ENCODE measurements around the gene OR4C16.

OR4C16 gene

DNA sequence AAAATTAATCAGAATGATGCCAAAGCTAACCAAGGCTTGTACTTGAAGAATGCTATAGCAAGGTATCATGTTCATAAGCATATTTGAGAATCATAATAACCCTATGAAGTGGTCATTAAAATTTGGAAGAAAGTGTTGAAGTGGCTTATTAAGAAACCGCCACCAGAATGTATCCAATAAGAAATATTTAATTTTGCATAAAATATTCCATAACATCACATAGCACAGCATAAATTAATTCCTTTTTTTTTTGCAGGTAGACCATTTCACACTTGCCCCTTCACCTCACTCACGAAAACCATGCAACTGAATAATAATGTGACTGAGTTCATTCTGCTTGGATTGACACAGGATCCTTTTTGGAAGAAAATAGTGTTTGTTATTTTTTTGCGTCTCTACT lies at the start of gene OR4C16:
OR4C16 (plus strand) TSS at position 301 of the 400 bp plus-strand sequence; CDS start at position 301, 0 bp downstream.
- DNase-seq (ENCODE audit: low spot score) = no peak

DNA sequence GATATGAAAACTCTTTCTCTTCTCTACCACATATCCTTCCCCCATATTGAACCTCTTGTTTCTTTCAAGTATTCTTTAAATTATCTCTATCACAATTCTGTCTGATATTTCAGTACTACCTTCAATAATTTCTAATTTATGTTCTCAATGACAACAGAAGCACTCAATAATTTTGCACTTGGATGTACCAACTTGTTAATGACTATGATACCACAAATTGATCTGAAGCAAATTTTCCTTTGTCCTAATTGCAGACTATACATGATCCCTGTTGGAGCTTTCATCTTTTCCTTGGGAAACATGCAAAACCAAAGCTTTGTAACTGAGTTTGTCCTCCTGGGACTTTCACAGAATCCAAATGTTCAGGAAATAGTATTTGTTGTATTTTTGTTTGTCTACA lies 17.8 kb upstream of the OR4C16 start, which contains the start of gene OR4C15:
OR4C15 (plus strand) TSS at position 301 of the 400 bp plus-strand sequence; CDS start at position 301, 0 bp downstream.
- DNase-seq (ENCODE audit: low spot score) = no peak

DNA sequence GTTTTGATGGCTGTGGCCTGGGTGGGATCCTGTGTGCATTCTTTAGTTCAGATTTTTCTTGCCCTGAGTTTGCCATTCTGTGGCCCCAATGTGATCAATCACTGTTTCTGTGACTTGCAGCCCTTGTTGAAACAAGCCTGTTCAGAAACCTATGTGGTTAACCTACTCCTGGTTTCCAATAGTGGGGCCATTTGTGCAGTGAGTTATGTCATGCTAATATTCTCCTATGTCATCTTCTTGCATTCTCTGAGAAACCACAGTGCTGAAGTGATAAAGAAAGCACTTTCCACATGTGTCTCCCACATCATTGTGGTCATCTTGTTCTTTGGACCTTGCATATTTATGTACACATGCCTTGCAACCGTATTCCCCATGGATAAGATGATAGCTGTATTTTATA lies 620 bp downstream of the OR4C16 start:
- no peak for DNase-seq (ENCODE audit: low spot score)

- DNase-seq (ENCODE audit: low spot score) = no peak
Observed at GRCh38 chr11:55607545-55607944, 35.6 kb downstream of the OR4C16 start, which contains the start of gene OR4C11. TSS of gene OR4C11 (minus strand) at chr11:55607645. CDS start at chr11:55604373, 3,272 bp downstream.

All from CD4-positive, alpha-beta T cell treated with Interleukin-6 at 100 ng/mL for 8 hours (primary cell).